Sigmoid colon (tissue), 7 donors: Measurements from ENCODE around the gene TAOK3. TPM values are rescaled to one million over a fixed set of nuclear protein-coding genes. Genes with fewer than 3 reads are reported as not detected.
A peak's percentile ranks its signal among the peaks of the same experiment; 100 is the strongest.

Experiments used
- DNase-seq: peaks from one replicate; pipeline ENCODE4 v3.0.0-alpha.2; 2019
- H3K27ac ChIP-seq, 4 donors: fragments of 200-600 bp; sonication (generic); one replicate each; pipeline ENCODE4 v1.5.1; 2016 to 2019; ENCODE audit warnings: mild to moderate bottlenecking in 1 of 4
- H3K27me3 ChIP-seq, 3 donors: fragments of 200-600 bp; sonication (generic); one replicate each; pipeline ENCODE4 v1.5.1; 2019; ENCODE audit warnings: mild to moderate bottlenecking in 1 of 3
- H3K36me3 ChIP-seq, 4 donors: fragments of 200-600 bp; sonication (generic); one replicate each; pipeline ENCODE4 v1.5.1; 2016 to 2019
- H3K4me1 ChIP-seq, 4 donors: fragments of 200-600 bp; sonication (generic); one replicate each; pipeline ENCODE4 v1.5.1; 2017 to 2019
- H3K4me3 ChIP-seq, 4 donors: fragments of 200-600 bp; sonication (generic); one replicate each; pipeline ENCODE4 v1.5.1; 2017 to 2019; ENCODE audit warnings: mild to moderate bottlenecking in 2 of 4, moderate library complexity in 1 of 4
- H3K9me3 ChIP-seq, 4 donors: fragments of 200-600 bp in 3 of 4; sonication (generic) in 3 of 4; one replicate each; pipeline versions ENCODE4 v1.5.1 to v1.6.1; 2013 to 2019
- EP300 ChIP-seq, 4 donors: sonication (generic); formaldehyde crosslinking; IDR thresholded peaks; one replicate each; pipeline ENCODE4 v1.6.1; 2017; ENCODE audit warnings: antibody characterized with exemption in 4 of 4
- POLR2A ChIP-seq, 2 donors: fragments of 450-650 bp; IDR thresholded peaks; one replicate each; pipeline ENCODE4 v1.6.1; 2016; ENCODE audit warnings: antibody characterized with exemption in 2 of 2, mild to moderate bottlenecking in 2 of 2, moderate library complexity in 2 of 2
- POLR2AphosphoS5 ChIP-seq, 4 donors: sonication (generic); formaldehyde crosslinking; IDR thresholded peaks; one replicate each; pipeline ENCODE4 v1.6.1; 2017; ENCODE audit warnings: antibody characterized with exemption in 4 of 4
- WGBS, 2 donors: extraction: QIAGEN DNeasy Blood & Tissue Kit; methylation state at CpG; one replicate each; pipeline ENCODE4 v1.1.7; 2013; 5-methylcytosine and 5-hydroxymethylcytosine counted together
- intact Hi-C: fragments of 100-400 bp; cut with DNase I; formaldehyde crosslinking; loops from one replicate; pipeline ENCODE4 v1.15.1; 2023
- polyA plus RNA-seq, 3 donors: library from polyadenylated mRNA; stranded (reverse); fragments of 200-250 nt; gene quantifications; one replicate each; pipeline ENCODE4 v1.2.3, GENCODE V29; 2013
- total RNA-seq, 4 donors: library from RNA; depleted of rRNA; stranded (reverse); fragments of >200 nt; gene quantifications; one replicate each; pipeline ENCODE4 v1.1.0, GENCODE V29; 2016
- TF ChIP-seq, protein P1 (sequence below), 4 experiments: fragments of 450-650 bp in 3 of 4; fragments of 200-600 bp in 1 of 4; IDR thresholded peaks; one replicate each; pipeline ENCODE4 v1.5.1; 2016 to 2019; ENCODE audit warnings: antibody characterized with exemption in 4 of 4, mild to moderate bottlenecking in 3 of 4, moderate library complexity in 2 of 4
- donor health status: healthy with polysubstance abuse.
- donor health status: Bipolar disorder and iron deficiency.
- donor health status: healthy.

The TAOK3 gene
- total and polyA plus RNA-seq, 7 donors: 18.9 to 66.2 (median 29.4) TPM

DNA sequence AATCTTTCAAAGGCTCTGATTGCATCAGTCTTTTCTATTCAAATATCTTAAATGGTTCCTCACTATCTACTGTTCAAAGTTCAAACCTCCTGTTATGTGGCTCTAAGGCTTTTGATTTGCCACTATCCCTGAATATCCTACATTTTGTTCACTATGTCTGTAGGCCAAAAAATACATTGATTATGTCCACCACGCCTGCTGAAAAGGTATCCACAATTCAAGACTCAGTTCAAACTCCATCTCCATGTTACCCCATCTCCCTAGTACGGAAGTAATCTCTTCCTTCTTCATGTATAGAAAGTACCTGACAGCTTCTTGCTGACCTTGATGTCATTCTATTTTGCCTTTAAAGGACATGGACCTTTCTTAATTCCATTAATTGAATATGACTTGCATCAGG is 24.8 kb downstream of the TAOK3 start:
- Histone ChIP-seq H3K4me3 (no peak overlapping the region), H3K36me3 (no peaks in the 10 kb centered on the region), H3K27ac (peak overlapping the region in 2 of 4 donors; percentile 7 to 18), H3K27me3 (no peaks in the 10 kb centered on the region), H3K4me1 (peaks cover 0 to 22% (median 0%) of the 10 kb centered on the region in 4 donors), H3K9me3 (no peaks in the 10 kb centered on the region)
- no peak for DNase-seq
- no peak for TF ChIP-seq EP300 (IDR thresholded peaks at IDR 0.05)
- TF ChIP-seq, protein P1, sequence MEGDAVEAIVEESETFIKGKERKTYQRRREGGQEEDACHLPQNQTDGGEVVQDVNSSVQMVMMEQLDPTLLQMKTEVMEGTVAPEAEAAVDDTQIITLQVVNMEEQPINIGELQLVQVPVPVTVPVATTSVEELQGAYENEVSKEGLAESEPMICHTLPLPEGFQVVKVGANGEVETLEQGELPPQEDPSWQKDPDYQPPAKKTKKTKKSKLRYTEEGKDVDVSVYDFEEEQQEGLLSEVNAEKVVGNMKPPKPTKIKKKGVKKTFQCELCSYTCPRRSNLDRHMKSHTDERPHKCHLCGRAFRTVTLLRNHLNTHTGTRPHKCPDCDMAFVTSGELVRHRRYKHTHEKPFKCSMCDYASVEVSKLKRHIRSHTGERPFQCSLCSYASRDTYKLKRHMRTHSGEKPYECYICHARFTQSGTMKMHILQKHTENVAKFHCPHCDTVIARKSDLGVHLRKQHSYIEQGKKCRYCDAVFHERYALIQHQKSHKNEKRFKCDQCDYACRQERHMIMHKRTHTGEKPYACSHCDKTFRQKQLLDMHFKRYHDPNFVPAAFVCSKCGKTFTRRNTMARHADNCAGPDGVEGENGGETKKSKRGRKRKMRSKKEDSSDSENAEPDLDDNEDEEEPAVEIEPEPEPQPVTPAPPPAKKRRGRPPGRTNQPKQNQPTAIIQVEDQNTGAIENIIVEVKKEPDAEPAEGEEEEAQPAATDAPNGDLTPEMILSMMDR (IDR thresholded peaks at IDR 0.05): no peak
- TF ChIP-seq POLR2A (IDR thresholded peaks at IDR 0.05): no peak
- TF ChIP-seq POLR2AphosphoS5 (IDR thresholded peaks at IDR 0.05): no peak
- 42 to 79% methylated on average over 2 of the region's 2 CpGs for WGBS, 2 donors
- intact Hi-C loops: no loop called here

DNA sequence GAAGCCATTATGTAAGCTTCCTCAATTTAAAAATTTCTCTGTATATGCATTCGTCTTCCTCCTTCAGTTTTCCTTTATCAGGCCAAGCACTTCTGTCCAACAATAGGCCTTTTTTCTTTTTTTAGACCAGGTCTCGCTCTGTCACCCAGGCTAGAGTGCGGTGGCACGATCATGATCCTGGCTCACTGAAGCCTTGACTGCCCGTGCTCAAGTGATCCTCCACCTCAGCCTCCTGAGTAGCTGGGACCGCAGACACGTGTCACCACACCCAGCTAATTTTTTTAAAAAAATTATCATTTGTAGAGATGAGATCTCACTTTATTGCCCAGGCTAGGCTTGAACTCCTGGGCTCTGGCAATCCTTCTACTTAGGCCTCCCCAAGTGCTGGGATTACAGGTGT is 25.8 kb downstream of the TAOK3 start:
- 64 to 79% methylated on average over 7 of the region's 7 CpGs for WGBS, 2 donors
- no peak for DNase-seq
- H3K4me1 ChIP-seq: peaks cover 0 to 22% (median 0%) of the 10 kb centered on the region in 4 donors

DNA sequence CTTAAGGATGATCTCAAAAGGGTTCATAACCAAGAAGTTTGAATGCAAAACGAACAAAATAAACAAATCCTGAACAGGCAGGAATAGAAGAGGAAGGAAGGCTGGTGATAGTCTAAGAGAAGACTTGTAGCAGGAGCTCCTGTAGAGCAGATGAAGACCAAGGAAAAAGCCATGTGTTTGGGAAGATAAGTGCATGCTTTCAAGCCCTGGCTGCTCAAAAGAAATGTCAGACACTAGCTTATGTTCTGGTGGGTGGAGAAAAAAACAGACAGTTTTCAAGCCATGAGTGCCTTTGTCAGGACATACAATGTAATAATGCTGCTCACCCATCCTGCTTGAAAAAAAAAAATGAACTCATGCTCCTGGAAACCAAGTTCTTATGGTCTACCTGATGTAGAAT is 27.4 kb downstream of the TAOK3 start:
- TF ChIP-seq, protein P1 (IDR thresholded peaks at IDR 0.05): no peak
- TF ChIP-seq EP300 (IDR thresholded peaks at IDR 0.05) (no peak), POLR2A (IDR thresholded peaks at IDR 0.05) (no peak), POLR2AphosphoS5 (IDR thresholded peaks at IDR 0.05) (no peak)
- Histone ChIP-seq H3K9me3 (no peaks in the 10 kb centered on the region), H3K4me3 (no peak overlapping the region), H3K4me1 (peaks cover 0 to 22% (median 0%) of the 10 kb centered on the region in 4 donors), H3K27ac (no peak overlapping the region), H3K36me3 (no peaks in the 10 kb centered on the region), H3K27me3 (no peaks in the 10 kb centered on the region)
- intact Hi-C loops: no loop called here
- DNase-seq: no peak
- 34 to 37% methylated on average over 1 of the region's 1 CpG for WGBS, 2 donors

More for the DNA sequence above, 25.8 kb downstream of the TAOK3 start:
- no peak for TF ChIP-seq POLR2AphosphoS5 (IDR thresholded peaks at IDR 0.05)
- TF ChIP-seq, protein P1 (IDR thresholded peaks at IDR 0.05): no peak
- TF ChIP-seq EP300 (IDR thresholded peaks at IDR 0.05): no peak
- no peak for TF ChIP-seq POLR2A (IDR thresholded peaks at IDR 0.05)
- Histone ChIP-seq H3K9me3 (no peaks in the 10 kb centered on the region), H3K36me3 (no peaks in the 10 kb centered on the region), H3K27me3 (no peaks in the 10 kb centered on the region), H3K4me3 (no peak overlapping the region), H3K27ac (peak overlapping the region in 2 of 4 donors; percentile 7 to 18)
- intact Hi-C loops: no loop called here

DNA sequence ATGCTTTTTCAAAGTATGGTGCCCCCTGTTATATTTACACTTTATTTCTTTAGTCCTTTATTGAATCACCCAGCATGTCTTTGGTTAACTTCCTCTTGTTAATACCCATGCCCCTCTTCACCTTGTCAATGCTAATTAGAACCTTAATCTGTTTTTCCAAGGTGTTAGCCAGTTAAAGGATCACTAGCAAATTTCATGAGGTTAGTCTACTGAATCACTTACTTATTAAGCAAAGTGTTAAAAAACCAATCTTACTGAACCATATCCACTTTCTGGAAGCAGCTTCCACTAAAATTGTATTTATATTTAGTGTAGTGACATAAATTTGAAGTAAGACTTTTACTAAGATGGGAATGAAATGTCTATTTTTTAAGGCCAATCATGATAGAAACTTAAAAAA is 27.9 kb downstream of the TAOK3 start:
- Histone ChIP-seq H3K9me3 (no peaks in the 10 kb centered on the region), H3K27ac (no peak overlapping the region), H3K4me1 (peaks cover 0 to 22% (median 0%) of the 10 kb centered on the region in 4 donors), H3K27me3 (no peaks in the 10 kb centered on the region), H3K36me3 (no peaks in the 10 kb centered on the region), H3K4me3 (no peak overlapping the region)
- DNase-seq: no peak
- intact Hi-C loops: no loop called here
- TF ChIP-seq, protein P1 (IDR thresholded peaks at IDR 0.05): no peak
- TF ChIP-seq EP300 (IDR thresholded peaks at IDR 0.05) (no peak), POLR2AphosphoS5 (IDR thresholded peaks at IDR 0.05) (no peak), POLR2A (IDR thresholded peaks at IDR 0.05) (no peak)

DNA sequence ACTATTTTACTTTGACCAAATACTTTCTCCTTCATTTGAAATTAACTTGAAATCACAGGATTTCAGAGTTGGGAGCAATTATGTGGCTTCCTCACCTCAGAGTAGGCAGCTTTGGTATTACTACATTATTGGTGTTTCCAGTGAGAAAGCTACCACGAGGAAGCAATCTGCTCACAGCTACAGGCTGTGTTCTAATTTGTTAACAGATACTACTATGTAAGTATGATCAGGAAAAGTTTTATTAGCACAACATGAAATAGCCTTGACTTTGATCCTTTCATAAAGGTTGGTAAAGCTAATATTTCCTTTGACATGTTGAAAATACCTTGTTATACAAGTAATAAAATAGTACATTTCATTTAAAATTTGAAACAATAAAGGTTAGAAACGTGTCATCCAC is 30.6 kb downstream of the TAOK3 start:
- TF ChIP-seq POLR2A (IDR thresholded peaks at IDR 0.05) (no peak), EP300 (IDR thresholded peaks at IDR 0.05) (no peak), POLR2AphosphoS5 (IDR thresholded peaks at IDR 0.05) (no peak)
- TF ChIP-seq, protein P1 (IDR thresholded peaks at IDR 0.05): no peak
- Histone ChIP-seq H3K4me3 (no peak overlapping the region), H3K36me3 (no peaks in the 10 kb centered on the region), H3K27ac (no peak overlapping the region), H3K27me3 (no peaks in the 10 kb centered on the region), H3K9me3 (no peaks in the 10 kb centered on the region), H3K4me1 (peaks cover 0 to 17% (median 2%) of the 10 kb centered on the region in 4 donors)
- intact Hi-C loops: no loop called here
- 12 to 50% methylated on average over 2 of the region's 2 CpGs for WGBS, 2 donors
- DNase-seq: no peak
